HG02943 (cell line): ENCODE measurements around the gene C7orf57.
"Not testable (repeated sequence)": the region's sequence is repeated elsewhere in the genome, so short reads cannot be mapped to it uniquely, and the experiment has no call there.

Experiments
- ATAC-seq: cut with Tn5 transposase; IDR thresholded peaks from one replicate; pipeline ENCODE4 v1.9.1; 2021; ENCODE audit warnings: mild to moderate bottlenecking, low read depth, moderate library complexity; ENCODE audit not compliant: unreplicated experiment

The C7orf57 gene

GRCh38 chr7:48033922-48034321 lies 1.4 kb upstream of the C7orf57 start:
- ATAC-seq: no peak

DNA sequence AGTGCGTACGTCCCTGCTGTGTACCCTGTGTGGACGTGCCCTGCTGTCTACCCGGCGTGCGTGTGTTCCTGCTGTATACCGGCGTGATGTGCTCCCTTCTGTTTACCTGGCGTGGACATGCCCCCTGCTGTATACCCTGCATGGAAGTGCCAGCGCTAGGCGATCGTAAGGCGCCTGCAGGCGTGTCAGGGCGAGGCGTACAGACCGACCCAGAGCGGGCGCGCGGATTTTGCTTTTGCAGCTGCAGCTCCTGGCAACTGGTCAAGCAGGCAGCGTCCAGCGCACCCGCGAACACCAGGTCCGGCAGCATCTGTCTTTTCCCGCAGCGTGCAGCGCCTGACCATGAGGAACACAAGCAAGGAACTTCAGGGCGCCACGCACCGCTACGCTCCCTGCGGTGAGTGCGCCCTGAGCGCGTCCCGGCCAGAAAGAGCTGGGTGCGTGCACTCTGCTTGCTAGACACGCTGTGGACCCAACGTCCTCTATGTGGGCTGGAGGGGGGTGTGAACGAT lies 680 bp downstream of the C7orf57 start:
- ATAC-seq: peak; percentile 3

- ATAC-seq: no peak
These were observed 3.6 kb downstream of the C7orf57 start for GRCh38 chr7:48038815-48039506.

- ATAC-seq: no peak
These were observed 5.8 kb downstream of the C7orf57 start for GRCh38 chr7:48040944-48041652.

DNA sequence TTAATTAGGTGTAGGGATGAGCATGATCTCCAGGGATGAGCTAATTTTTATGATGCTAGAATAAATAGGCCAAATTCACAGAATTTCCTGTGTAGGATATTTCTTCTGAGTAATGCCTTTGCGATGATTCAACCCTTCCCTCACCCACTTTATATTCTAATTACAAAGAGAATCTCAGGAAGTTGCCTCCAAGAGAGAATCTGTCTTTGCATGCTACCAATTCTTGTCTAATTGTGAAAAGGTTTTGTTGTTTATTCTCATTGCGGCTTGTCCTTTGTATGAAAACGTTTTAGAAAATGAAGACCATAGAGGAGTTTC lies 6.3 kb downstream of the C7orf57 start:
- ATAC-seq: no peak

DNA sequence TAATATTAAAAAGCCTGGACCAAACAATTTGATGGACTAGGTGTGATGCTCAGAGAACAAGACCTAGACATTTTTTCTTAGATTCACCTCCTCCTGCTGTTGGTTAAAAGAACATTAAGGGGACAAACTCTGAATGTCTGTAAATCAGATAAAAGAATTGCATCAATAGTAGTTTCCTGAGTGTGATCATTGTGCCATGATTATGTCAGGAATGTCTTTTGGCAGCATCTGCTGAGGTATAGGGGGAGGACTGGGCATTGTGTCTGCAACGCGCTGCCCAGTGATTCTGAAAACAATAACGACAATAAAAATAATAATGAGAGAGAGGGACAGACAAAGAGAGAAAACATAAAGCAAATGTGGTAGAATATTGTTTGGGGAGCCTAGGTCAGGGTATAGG lies 6.9 kb downstream of the C7orf57 start:
- no peak for ATAC-seq

DNA sequence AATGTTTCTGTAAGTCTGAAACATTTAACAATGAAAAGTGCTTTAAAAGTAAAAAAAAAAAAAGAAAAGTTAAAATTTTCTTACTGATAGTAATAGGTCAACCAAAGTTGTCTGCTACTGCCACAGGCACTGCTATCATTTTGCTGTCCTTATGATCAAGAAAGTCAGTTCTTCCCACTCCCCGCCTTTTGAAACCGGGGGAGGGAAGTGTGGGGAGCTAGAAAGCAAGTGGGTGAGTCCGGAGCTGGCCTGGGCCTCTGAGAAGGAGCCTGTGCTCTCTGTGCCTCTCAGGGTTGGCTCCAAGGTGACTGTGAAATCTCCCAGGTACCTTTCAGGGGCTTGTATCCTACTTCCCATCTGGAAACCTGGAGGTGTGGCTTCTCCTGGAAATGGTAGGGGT lies 7.3 kb downstream of the C7orf57 start:
- no peak for ATAC-seq

GRCh38 chr7:48045195-48045765 lies 9.9 kb downstream of the C7orf57 start:
- no peak for ATAC-seq

DNA sequence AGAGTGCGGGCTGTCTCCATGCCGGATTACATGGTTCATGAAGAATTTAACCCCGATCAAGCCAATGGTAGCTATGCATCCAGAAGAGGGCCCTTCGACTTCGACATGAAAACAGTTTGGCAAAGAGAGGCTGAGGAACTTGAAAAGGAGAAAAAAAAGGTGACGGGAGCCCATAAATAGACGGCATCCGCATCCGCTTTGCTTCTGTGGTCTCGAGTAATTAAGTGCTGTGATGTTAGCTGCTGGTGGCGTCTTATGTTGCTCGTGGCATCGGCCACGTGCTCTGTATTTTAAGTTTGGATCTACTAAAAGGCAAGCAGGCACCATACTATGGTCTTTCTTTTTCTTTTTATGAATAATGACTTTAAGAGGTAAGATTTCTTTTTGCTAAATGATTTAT lies 11.1 kb downstream of the C7orf57 start:
- ATAC-seq: no peak

GRCh38 chr7:48048113-48048512 lies 12.8 kb downstream of the C7orf57 start:
- ATAC-seq: no peak

DNA sequence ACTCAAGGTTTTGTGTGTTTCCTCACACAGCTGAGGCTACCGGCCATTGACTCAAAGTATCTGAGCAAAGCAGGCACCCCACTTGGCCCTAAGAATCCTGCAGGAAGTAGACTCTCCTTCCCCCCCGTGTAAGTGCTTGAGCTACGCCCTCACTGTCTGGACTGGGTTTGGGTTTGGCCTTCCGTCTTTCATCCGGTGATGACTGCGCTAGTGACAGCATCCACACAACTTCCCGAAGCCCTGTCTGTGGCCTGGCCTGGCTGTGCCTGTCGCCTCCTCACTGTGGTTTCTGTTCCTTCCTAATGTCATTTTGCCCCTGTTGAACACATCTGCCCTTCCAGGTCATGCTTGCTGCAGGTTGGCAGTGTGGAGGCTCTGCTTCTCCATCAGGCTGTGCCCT lies 14.5 kb downstream of the C7orf57 start:
- no peak for ATAC-seq

DNA sequence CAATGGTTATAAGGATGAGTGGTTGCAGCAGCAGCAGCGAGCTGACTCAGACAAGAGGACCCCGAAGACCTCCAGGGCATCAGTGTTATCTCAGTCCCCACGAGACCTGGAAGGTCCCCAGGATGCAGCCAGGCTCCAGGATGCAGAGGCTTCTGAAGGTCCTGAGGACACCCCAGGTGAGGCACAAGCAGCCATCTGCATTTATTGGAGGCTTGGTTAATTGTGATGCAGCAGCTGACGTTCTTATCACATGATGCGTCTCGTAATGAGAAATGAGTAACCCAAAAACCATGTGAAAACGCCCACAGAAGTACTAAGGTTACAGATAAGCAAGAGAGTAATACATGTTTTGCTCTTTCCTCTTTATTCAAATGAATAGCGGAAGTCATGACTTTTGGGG lies 17.4 kb downstream of the C7orf57 start:
- no peak for ATAC-seq

- ATAC-seq: no peak
These were observed 18.4 kb downstream of the C7orf57 start for GRCh38 chr7:48053736-48054135.

GRCh38 chr7:48058990-48059389 lies 23.6 kb downstream of the C7orf57 start:
- no peak for ATAC-seq

DNA sequence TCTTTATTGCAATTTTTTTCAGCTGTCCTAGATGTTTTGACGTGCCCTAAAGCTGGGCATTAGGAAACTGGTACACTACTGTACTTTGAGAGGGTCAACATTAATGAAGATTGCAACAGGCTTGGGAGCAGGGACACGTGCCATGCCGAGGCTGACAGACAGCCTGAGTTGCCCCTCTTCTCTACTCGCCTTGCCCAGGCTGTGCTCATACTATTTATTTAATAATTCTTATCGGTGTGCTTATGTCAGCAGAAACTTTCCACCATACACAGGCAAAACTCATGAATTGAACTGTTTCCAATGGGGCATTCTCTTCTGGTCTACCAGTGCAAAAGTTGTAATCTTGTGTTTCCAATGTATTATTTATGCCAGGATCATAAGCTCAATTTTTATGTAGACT lies 24.4 kb downstream of the C7orf57 start:
- ATAC-seq: no peak

- ATAC-seq: no peak
These were observed 28.6 kb downstream of the C7orf57 start for GRCh38 chr7:48063985-48064384.

GRCh38 chr7:48067475-48067874 lies 32.1 kb downstream of the C7orf57 start:
- ATAC-seq: no peak

DNA sequence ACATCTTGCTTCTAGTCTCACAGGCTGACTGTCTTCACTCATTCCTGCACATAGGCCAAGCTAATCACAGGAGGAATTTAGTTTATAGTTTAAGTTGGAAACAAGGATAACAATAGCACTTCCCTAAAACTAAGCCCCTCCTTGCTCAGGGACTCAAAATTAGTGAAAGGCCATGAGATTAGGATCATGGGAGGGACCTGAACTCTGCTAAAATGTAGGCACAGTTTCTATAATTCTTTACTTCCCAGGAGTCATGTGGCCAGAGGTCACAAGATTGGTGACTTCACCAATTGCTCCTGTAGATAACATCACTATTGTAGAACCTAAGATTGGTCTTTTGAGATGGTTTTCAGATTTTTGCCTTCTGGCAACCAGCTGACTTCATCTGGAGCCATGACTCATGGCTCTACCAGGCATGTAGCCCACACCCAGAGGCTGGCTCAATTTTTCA lies 38.9 kb downstream of the C7orf57 start:
- ATAC-seq: no peak

GRCh38 chr7:48077423-48077822 lies 42.1 kb downstream of the C7orf57 start:
- no peak for ATAC-seq

- ATAC-seq: no peak
These were observed 43.1 kb downstream of the C7orf57 start for GRCh38 chr7:48078470-48078869.

DNA sequence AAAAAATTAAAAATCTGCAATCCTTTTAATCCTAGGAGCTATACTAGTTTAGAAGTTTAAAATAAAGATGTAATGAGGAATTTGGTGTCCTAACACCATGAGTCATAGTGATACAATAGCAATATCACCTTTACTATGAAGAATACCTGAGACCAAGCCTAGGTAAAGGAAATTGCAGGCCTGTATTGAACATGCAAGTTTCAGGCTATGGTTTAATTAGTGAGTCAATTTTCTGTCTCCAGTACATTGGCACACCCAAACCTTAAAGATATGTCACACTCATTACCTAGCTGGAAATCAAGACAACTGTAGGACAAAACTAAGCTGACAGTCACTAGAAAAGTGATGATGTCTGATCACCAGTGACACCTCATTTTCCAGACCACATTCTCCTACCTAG lies 47.0 kb downstream of the C7orf57 start:
- ATAC-seq: not testable (repeated sequence)
